ENCODE data around the gene PPP1R7.

PPP1R7 gene

GRCh38 chr2:241121008-241121407, 29.3 kb upstream of the PPP1R7 start:
- no peak for DNase-seq

DNA sequence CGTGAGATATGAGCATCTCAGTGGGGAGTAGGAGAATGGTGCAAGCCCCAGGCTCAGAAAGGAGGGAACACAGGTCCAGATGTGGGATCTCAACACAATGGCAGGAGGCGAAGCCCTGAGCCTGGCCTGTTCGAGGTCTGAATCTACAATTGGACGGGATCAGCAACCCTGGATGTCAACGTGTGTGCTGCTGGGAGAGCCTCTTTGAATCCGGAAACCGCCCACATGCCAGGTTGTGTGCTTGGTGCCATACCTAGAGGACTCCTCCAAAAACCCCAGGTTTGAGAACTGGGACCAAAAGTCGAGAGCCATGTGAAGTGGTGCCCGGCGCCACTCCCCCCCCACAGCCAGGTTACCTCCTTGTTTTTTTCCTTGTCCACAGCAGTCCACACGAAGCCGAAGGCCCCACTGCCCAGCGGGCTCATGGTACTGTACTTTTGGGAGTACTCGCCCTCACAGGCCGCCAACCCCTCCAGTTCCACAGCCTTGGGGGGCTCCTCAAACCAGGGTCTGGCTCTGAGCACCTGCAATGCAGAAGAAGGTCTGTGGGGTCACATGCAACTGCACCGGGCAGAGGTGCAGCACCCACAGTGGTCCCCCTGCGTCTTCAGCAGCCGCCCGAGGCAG, 27.8 kb upstream of the PPP1R7 start:
- no peak for DNase-seq

DNA sequence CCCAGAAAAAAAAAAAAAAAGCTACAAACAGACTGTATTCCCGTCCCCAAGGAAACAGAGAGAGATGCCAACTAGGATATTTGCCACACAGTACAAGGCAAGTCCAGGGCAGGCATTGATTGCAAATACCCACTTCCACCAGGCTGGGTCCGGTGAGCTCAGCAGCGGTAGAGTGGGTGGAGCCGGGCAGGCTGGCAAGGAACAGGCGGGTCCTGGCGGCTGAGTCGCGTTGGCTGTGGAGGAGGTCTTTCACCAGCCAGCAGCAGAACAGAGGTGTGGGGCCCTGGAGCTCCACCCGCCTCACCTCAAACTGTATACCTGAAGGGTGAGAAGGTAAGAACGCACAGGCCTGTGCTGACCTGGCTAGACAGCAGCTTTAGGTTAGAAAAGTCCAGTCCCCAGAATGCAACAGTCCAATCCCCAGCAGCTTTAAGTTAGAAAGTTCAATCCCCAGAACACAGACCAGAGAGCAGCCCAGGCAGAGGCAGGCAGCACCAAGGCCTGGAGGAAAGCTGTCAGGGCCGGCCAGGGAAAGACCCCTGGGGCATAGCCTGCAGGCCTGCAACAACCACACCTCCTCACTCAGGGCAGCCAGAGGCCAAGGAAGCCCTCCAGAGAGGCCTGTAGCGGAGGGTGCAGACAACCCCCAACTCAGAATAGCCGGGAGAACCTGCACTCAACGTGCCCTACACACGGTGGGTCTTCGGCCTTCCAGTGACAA, 26.3 kb upstream of the PPP1R7 start:
- peak; percentile 60 for DNase-seq

GRCh38 chr2:241125626-241126025, 24.6 kb upstream of the PPP1R7 start:
- no peak for DNase-seq

DNA sequence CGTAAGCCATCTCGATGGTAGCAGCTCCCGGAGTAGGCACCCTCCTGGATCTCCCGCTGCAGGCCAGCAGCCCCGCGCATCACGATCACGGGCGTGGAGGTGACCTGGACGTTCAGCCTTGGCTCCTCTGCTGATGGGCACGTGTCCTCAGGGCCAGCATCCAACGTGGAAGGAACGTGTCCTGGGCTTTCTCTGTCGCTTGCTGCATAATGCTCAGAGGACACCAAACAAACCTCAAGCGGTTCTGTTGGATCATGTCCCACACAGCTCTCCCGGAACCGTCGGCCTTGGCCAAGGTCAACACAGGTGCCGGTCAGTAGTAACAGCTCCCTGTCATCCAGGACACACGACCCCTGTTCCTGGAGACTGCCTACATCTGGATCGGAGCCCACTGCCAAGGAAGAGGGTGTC, 24.1 kb upstream of the PPP1R7 start:
- DNase-seq, result no peak

GRCh38 chr2:241126771-241127202, 23.5 kb upstream of the PPP1R7 start:
- DNase-seq, result no peak

GRCh38 chr2:241128266-241128665, 22.0 kb upstream of the PPP1R7 start:
- no peak for DNase-seq

DNA sequence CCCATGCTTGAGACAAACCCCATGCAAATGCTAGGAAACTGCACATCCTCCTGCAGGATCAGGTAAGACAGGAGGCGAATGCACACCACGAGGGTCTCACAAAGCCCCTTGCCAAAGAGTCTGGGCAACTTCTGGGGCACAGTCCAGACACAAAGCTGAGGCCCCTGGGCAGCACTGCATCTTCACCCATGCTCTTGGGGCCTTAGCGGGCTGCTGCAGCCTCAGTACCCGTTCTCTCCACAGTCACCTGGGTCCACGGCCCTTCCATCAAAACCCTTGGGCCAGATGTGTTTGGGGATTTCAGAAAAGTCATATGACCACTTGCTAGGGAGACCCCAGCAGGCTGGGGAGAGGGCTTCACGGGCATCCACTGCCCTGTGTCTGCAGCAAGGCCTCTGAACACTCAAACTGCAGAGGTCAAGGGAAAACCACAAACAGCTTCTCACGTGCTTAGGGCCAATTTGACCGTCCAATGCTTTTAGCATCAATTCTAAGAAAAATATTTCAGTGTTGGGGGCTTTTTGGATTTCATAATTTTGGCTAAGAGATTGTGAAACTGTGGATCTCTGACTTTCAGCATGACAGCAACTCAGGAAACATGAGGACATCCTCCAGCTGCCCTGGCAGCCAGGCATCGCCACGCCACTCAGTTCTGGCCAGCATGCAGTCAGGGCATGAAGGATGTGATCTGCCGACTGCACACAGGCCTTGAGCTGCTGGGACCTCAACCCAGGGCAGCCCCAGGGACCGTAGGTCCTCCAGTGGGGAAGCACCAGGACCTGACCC, 21.0 kb upstream of the PPP1R7 start:
- DNase-seq, result no peak

DNA sequence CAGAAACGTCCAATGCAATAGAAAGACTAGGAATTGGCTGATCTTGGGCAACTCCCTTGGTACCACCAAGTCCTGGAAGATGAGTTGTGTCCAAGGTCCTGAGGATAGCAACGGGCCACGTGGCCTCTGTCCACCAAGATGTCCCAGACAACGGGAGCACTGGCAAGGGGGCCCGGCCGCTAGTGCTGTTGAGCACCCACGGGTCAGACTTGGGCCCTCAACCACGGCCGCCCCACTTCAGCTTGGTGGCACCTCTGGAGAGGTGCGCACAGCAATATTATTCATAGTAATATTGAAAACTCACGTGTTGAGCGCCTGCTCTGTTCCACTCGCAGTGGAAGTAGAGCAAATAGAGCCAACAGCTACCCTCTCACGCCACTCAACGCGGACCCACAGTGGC, 20.0 kb upstream of the PPP1R7 start:
- DNase-seq, result no peak

- no peak for DNase-seq
These were observed 18.7 kb upstream of the PPP1R7 start for GRCh38 chr2:241131531-241131930.

GRCh38 chr2:241132538-241133435, 17.5 kb upstream of the PPP1R7 start:
- no peak for DNase-seq

- DNase-seq, result no peak
These were observed 16.8 kb upstream of the PPP1R7 start for GRCh38 chr2:241133436-241133820.

GRCh38 chr2:241134711-241135110, 15.6 kb upstream of the PPP1R7 start:
- DNase-seq, result no peak

DNA sequence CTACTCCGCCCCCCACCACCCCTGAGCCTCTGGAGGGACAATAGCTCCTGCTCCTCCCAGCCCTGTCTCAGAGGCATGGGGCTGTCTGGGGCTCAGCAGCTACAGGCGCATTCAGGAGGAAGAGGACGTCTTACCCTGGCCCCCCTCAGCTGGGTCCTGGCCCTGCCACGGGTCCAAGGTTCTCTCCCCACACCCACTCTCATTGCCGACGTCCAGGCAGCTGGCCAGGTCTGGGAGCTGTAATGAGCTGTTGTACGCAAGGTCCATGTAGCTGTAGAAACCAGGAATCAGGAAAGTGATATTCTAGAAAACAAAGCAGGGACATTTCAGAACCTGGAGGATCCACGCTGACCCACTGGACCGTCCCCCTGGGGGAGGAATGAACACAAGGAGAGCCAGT, 14.5 kb upstream of the PPP1R7 start:
- no peak for DNase-seq

DNA sequence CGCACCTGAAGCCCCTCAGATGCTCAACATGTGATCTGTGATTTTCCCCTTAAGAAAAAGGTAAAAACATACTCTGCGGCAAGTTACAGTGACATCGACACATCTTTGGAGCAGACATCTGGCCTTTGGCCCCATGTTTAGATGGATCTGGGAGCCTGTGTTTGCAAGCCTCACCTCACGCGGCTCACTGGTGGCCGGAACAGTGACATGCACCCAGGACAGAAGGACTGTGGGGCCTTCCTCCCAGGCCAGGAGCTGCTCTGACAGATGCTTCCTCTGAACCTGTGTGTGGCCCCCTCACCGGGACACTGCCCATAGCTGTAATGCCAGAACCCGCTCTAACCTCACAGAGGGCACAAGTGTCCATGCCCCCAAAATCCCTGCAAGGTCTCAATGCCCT, 14.1 kb upstream of the PPP1R7 start:
- DNase-seq, result no peak

- DNase-seq, result no peak
These were observed 13.5 kb upstream of the PPP1R7 start for GRCh38 chr2:241136661-241137260.

- DNase-seq, result no peak
These were observed 12.7 kb upstream of the PPP1R7 start for GRCh38 chr2:241137276-241138190.

GRCh38 chr2:241138471-241138870, 11.8 kb upstream of the PPP1R7 start:
- DNase-seq, result no peak

- no peak for DNase-seq
These were observed 10.5 kb upstream of the PPP1R7 start for GRCh38 chr2:241139531-241140444.

GRCh38 chr2:241140445-241140840, 9.8 kb upstream of the PPP1R7 start:
- DNase-seq, result no peak
